Bronchial epithelial cell (primary cell): ENCODE results near the gene CDCA7L. TPM values are rescaled to one million over a fixed set of nuclear protein-coding genes. Genes with fewer than 3 reads are reported as not detected.
"Not testable (repeated sequence)": the region's sequence is repeated elsewhere in the genome, so short reads cannot be mapped to it uniquely, and the experiment has no call there.

Source experiments
- DNase-seq: peaks from one replicate; pipeline ENCODE4 v3.0.0-alpha.2; 2010; ENCODE audit warnings: low read depth
- FAIRE-seq: peaks from 2 replicates; lab custom pipeline; 2011; peaks lifted over from hg19 to GRCh38; lab: Jason Lieb, UNC
- H3K27me3 ChIP-seq: 2 replicates; pipeline ENCODE4 v1.5.1; 2011; ENCODE audit warnings: low read length; ENCODE audit not compliant: control insufficient read depth, insufficient read depth
- H3K36me3 ChIP-seq: 2 replicates; pipeline ENCODE4 v1.5.1; 2011; ENCODE audit warnings: low read length; ENCODE audit not compliant: control insufficient read depth, insufficient read depth
- H3K4me3 ChIP-seq: 2 replicates; pipeline ENCODE4 v1.5.1; 2011; ENCODE audit warnings: mild to moderate bottlenecking, low read depth, low read length, control low read depth
- CTCF ChIP-seq: IDR thresholded peaks from 2 replicates; pipeline ENCODE4 v1.5.1; 2011; ENCODE audit warnings: mild to moderate bottlenecking, moderate library complexity, low read length, control low read depth, inconsistent platforms; ENCODE audit not compliant: insufficient read depth, severe bottlenecking
- total RNA-seq: library from RNA; depleted of rRNA; stranded (reverse); fragments of >200 nt; gene quantifications from 2 replicates; pipeline ENCODE4 v1.2.1, GENCODE V29; 2014

The CDCA7L gene
- total RNA-seq, 1 donor from 2014 or later = 40.3 TPM

GRCh38 chr7:21887779-21888178, 57.9 kb downstream of the CDCA7L start:
- DNase-seq (no peak), FAIRE-seq (no peak)
- Histone ChIP-seq H3K4me3 (no peak overlapping the region), H3K27me3 (no peaks in the 10 kb centered on the region), H3K36me3 (no peaks in the 10 kb centered on the region)
- no peak for TF ChIP-seq CTCF

- Histone ChIP-seq H3K27me3 (no peaks in the 10 kb centered on the region), H3K4me3 (no peak overlapping the region), H3K36me3 (no peaks in the 10 kb centered on the region)
- TF ChIP-seq CTCF = no peak
- FAIRE-seq = no peak
- DNase-seq = no peak
These were observed 58.3 kb downstream of the CDCA7L start for GRCh38 chr7:21887353-21887752.

- no peak for TF ChIP-seq CTCF
- Histone ChIP-seq H3K36me3 (no peaks in the 10 kb centered on the region), H3K27me3 (no peaks in the 10 kb centered on the region), H3K4me3 (no peak overlapping the region)
- FAIRE-seq (no peak), DNase-seq (no peak)
These were observed 59.3 kb downstream of the CDCA7L start for GRCh38 chr7:21886396-21886795.

- no peak for FAIRE-seq
- TF ChIP-seq CTCF = no peak
- H3K4me3 ChIP-seq = no peak overlapping the region
- no peaks in the 10 kb centered on the region for H3K36me3 ChIP-seq
- H3K27me3 ChIP-seq = no peaks in the 10 kb centered on the region
- DNase-seq = no peak
These were observed 61.2 kb downstream of the CDCA7L start for GRCh38 chr7:21884496-21884895.

GRCh38 chr7:21883501-21883900, 62.2 kb downstream of the CDCA7L start:
- H3K36me3 ChIP-seq, FAIRE-seq, H3K27me3 ChIP-seq, H3K4me3 ChIP-seq: not testable (repeated sequence)
- DNase-seq = peak; percentile 15

- FAIRE-seq = no peak
- TF ChIP-seq CTCF = no peak
- H3K4me3 ChIP-seq = no peak overlapping the region
These were observed 62.6 kb downstream of the CDCA7L start for GRCh38 chr7:21883069-21883468.

More at GRCh38 chr7:21883069-21883468, 62.6 kb downstream of the CDCA7L start:
- no peak for DNase-seq
- no peaks in the 10 kb centered on the region for H3K27me3 ChIP-seq
- no peaks in the 10 kb centered on the region for H3K36me3 ChIP-seq
